OCI-LY3 (cell line): ENCODE measurements around the gene C11orf68.

Source experiments
- H2AFZ ChIP-seq: fragments of 200-600, 300-600 bp; shearing (Covaris generic); 2 replicates; pipeline ENCODE4 v1.6.0; 2014; ENCODE audit warnings: antibody characterized with exemption, low read depth, low read length
- H3K27ac ChIP-seq: fragments of 200-600, 300-600 bp; sonication (generic); 2 replicates; pipeline ENCODE4 v1.5.1; 2014; ENCODE audit warnings: mild to moderate bottlenecking, low read length, moderate library complexity, mixed read lengths
- H3K27me3 ChIP-seq: fragments of 200-600, 300-600 bp; sonication (generic); 2 replicates; pipeline ENCODE4 v1.6.1; 2014; ENCODE audit warnings: low read depth, low read length, mixed read lengths
- H3K36me3 ChIP-seq: fragments of 200-600, 300-600 bp; sonication (generic); replicated peaks from 2 replicates; pipeline ENCODE3; 2014; ENCODE audit warnings: low read depth, low read length, mixed read lengths
- H3K4me1 ChIP-seq: fragments of 300-600, 200-600 bp; sonication (generic); 2 replicates; pipeline ENCODE4 v1.6.1; 2014; ENCODE audit warnings: low read length, mixed read lengths
- H3K4me2 ChIP-seq: fragments of 200-600, 300-600 bp; sonication (generic); 2 replicates; pipeline ENCODE4 v1.6.1; 2014; ENCODE audit warnings: low read length, mixed read lengths
- H3K4me3 ChIP-seq: fragments of 300-600, 200-600 bp; sonication (generic); 2 replicates; pipeline ENCODE4 v1.5.1; 2014; ENCODE audit warnings: antibody characterized with exemption, mild to moderate bottlenecking, low read length, moderate library complexity
- H3K79me2 ChIP-seq: fragments of 300-600, 200-600 bp; shearing (Covaris generic); 2 replicates; pipeline ENCODE4 v1.6.1; 2014; ENCODE audit warnings: mild to moderate bottlenecking, low read length, mixed read lengths
- H3K9ac ChIP-seq: fragments of 300-600, 200-600 bp; shearing (Covaris generic); 2 replicates; pipeline ENCODE4 v1.6.0; 2014; ENCODE audit warnings: mild to moderate bottlenecking, low read length, moderate library complexity
- H3K9me3 ChIP-seq: fragments of 200-600, 300-600 bp; shearing (Covaris generic); 2 replicates; pipeline ENCODE4 v1.6.1; 2014; ENCODE audit warnings: low read length, mixed read lengths; ENCODE audit not compliant: insufficient read depth
- H4K20me1 ChIP-seq: fragments of 200-600, 300-600 bp; sonication (generic); 2 replicates; pipeline ENCODE4 v1.6.1; 2016; ENCODE audit warnings: low read length, mixed read lengths; ENCODE audit not compliant: insufficient read depth
- CTCF ChIP-seq: fragments of 200-600, 300-600 bp; sonication (generic); IDR thresholded peaks from 2 replicates; pipeline ENCODE4 v1.5.1; 2014; ENCODE audit warnings: antibody characterized with exemption, low read length, low read depth
- EZH2phosphoT487 ChIP-seq: fragments of 200-600 bp; shearing (Covaris generic); IDR thresholded peaks from 2 replicates; pipeline ENCODE4 v1.6.1; 2018; ENCODE audit warnings: antibody characterized with exemption, mixed run types, low read depth

Gene C11orf68

DNA sequence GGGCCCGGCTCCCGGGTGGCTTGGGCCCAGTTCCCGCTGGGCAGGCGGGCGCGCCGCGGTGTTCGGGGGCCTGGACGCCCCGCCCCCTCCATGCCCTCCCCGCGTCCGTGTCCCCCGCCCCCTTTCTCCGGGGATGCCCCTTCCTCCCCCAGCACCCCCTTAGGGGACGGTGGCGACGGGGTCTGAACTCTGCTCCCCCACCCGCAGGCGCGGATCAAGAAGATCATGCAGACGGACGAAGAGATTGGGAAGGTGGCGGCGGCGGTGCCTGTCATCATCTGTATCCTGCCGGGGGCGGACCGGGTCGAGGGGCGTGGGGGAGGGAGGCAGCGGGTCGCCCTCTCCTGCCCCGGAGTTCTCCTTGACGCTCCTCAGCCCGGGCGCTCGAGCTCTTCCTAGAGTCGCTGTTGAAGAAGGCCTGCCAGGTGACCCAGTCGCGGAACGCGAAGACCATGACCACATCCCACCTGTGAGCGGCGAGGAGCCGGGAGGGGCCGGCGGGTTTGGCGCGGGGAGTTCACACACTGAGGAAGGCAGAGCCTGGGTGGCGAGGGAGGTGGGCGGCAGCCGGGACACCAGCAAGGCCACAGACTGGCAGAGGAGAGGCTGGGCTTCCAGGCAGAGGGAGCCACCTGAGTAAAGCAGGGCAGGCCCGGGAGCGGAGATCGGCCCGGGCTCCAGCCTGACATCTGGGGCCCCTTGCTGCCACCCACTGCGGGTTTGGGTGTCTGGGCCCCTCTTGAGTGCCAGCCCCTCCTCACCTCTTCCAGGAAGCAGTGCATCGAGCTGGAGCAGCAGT, 910 bp upstream of the C11orf68 start:
- H3K79me2 ChIP-seq: peaks cover 27% of the 10 kb centered on the region
- peak overlapping the region; percentile 89 for H3K4me3 ChIP-seq
- H3K4me1 ChIP-seq: peaks cover 14% of the 10 kb centered on the region
- peak overlapping the region; percentile 46 for H3K27ac ChIP-seq
- H3K9me3 ChIP-seq: no peaks in the 10 kb centered on the region
- peak overlapping the region; percentile 96 for H3K4me2 ChIP-seq
- peak overlapping the region; percentile 78 for H3K9ac ChIP-seq
- peaks cover 13% of the 10 kb centered on the region for H3K36me3 ChIP-seq
- H4K20me1 ChIP-seq: no peaks in the 10 kb centered on the region
- TF ChIP-seq CTCF (no peak), EZH2phosphoT487 (no peak)
- no peaks in the 10 kb centered on the region for H3K27me3 ChIP-seq
- peak overlapping the region; percentile 62; the same call in 1 of the 2 replicates for H2AFZ ChIP-seq

DNA sequence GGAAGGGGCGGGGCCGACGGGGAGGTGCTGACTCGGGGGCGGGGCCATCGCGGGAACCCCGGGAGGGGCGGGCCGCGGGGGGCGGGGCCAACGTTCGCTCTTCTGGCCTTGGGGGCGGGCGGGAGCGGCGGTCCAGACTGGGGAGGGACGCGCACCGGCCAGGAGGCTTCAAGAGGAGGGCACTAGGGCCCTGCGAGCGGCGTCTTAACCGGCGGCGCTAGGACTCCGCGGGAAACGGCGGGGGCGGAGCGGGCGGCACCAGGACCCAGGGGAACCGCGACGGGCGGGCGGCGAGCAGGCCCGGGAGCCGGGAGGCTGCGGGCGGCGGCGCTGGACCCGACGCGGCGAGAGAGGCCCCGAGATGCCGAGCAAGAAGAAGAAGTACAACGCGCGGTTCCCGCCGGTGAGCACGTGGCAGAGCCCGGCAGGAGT, 295 bp upstream of the C11orf68 start, which contains the start of gene DRAP1:
DRAP1 (plus strand) TSS at position 286 of the 432 bp plus-strand sequence; CDS start at position 362, 76 bp downstream.
- H4K20me1 ChIP-seq: no peaks in the 10 kb centered on the region
- peak within 1 kb of the TSS; percentile 46 for H3K27ac ChIP-seq
- peak within 1 kb of the TSS; percentile 98 for H3K4me2 ChIP-seq
- peaks cover 27% of the 10 kb centered on the region for H3K79me2 ChIP-seq
- H3K27me3 ChIP-seq: no peaks in the 10 kb centered on the region
- H3K4me3 ChIP-seq: peak within 1 kb of the TSS; percentile 89
- H3K36me3 ChIP-seq: peaks cover 13% of the 10 kb centered on the region
- no peaks in the 10 kb centered on the region for H3K9me3 ChIP-seq
- H3K9ac ChIP-seq: peak within 1 kb of the TSS; percentile 87
- peak within 1 kb of the TSS; percentile 62; the same call in 1 of the 2 replicates for H2AFZ ChIP-seq
- H3K4me1 ChIP-seq: peaks cover 14% of the 10 kb centered on the region
- TF ChIP-seq EZH2phosphoT487 (no peak), CTCF (no peak)

GRCh38 chr11:65917434-65918210, 1.2 kb downstream of the C11orf68 start:
- no peak overlapping the region for H2AFZ ChIP-seq
- H3K27ac ChIP-seq: no peak overlapping the region
- no peaks in the 10 kb centered on the region for H4K20me1 ChIP-seq
- peaks cover 23% of the 10 kb centered on the region for H3K4me1 ChIP-seq
- peaks cover 12% of the 10 kb centered on the region for H3K36me3 ChIP-seq
- peak overlapping the region; percentile 87 for H3K9ac ChIP-seq
- no peak for TF ChIP-seq EZH2phosphoT487
- TF ChIP-seq CTCF: no peak
- no peaks in the 10 kb centered on the region for H3K9me3 ChIP-seq
- H3K4me2 ChIP-seq: peak overlapping the region; percentile 98
- H3K79me2 ChIP-seq: peaks cover 27% of the 10 kb centered on the region
- no peaks in the 10 kb centered on the region for H3K27me3 ChIP-seq
- peak overlapping the region; percentile 85 for H3K4me3 ChIP-seq

DNA sequence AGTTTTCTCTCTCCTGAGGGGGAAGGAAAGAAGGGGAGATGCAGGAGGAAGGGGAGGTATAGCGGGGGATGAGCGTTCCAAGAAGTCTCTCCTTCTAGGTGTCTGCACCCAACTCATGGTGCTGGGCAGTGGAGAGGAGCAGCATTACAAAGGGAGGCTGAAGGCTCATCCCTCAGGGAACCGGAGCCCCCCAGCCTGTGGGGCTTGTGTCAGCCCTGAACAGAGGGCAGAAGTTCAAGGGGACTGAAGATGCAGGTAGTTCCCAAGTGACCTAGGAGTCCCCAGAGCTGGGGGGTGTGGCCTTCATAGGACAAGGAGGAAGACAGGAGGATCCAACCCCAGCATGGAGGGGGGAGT, 1.8 kb downstream of the C11orf68 start:
- H3K27me3 ChIP-seq: no peaks in the 10 kb centered on the region
- peaks cover 27% of the 10 kb centered on the region for H3K79me2 ChIP-seq
- H4K20me1 ChIP-seq: no peaks in the 10 kb centered on the region
- H3K36me3 ChIP-seq: peaks cover 10% of the 10 kb centered on the region
- H3K4me1 ChIP-seq: peaks cover 29% of the 10 kb centered on the region
- no peak overlapping the region for H2AFZ ChIP-seq
- TF ChIP-seq EZH2phosphoT487 (no peak), CTCF (no peak)
- no peak overlapping the region for H3K4me3 ChIP-seq
- no peak overlapping the region for H3K4me2 ChIP-seq
- H3K27ac ChIP-seq: no peak overlapping the region
- H3K9ac ChIP-seq: no peak overlapping the region
- no peaks in the 10 kb centered on the region for H3K9me3 ChIP-seq
